GM18907 (cell line): ENCODE data around the gene RGMA.

Experiments used
- ATAC-seq: cut with Tn5 transposase; IDR thresholded peaks from one replicate; pipeline ENCODE4 v1.9.1; 2021; ENCODE audit warnings: mild to moderate bottlenecking, moderate library complexity; ENCODE audit not compliant: unreplicated experiment

Gene RGMA

GRCh38 chr15:93093765-93094164 is 4.8 kb upstream of the RGMA start:
- ATAC-seq = no peak

GRCh38 chr15:93091465-93091864 is 2.5 kb upstream of the RGMA start:
- no peak for ATAC-seq

GRCh38 chr15:93089727-93090305 is 805 bp upstream of the RGMA start:
- ATAC-seq = no peak

DNA sequence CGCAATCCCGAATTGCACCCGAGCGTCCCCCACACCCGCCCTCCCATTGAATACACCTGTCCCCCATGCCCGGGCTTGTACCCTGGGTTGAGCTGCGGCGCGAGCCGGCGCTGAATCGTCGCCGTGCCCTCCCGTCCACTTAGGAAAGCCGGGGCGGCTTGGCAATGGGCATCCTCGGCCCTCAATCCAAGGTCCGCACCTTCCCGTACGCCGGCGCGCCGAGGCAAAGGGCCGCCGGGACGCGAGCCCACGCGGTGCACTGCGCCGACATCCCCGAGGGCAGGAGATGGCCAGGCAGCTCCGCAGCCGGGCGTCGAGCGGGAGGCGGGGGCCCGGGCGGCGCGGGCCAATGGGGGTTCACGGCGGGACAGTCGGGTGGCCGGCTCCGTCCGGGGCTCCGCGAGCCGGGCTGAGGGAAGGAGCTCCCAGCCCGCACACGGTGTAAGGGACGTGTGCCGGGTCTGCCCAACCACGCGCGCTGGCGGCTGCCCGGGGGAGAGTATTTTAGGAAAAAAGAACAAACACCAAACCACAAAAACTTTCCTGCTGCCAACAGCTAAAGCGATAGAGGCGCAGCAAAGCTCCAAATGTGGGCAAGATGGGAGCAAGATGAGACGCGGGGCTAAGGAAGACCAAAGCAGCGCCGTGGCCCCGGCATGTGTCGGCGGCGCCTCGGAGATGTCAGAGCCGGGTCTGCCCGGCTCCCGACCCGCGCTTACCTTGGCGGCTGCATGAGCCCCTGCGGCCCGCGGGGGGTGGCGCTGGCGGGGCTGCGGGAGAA is 621 bp downstream of the RGMA start:
- ATAC-seq = peak; percentile 30

DNA sequence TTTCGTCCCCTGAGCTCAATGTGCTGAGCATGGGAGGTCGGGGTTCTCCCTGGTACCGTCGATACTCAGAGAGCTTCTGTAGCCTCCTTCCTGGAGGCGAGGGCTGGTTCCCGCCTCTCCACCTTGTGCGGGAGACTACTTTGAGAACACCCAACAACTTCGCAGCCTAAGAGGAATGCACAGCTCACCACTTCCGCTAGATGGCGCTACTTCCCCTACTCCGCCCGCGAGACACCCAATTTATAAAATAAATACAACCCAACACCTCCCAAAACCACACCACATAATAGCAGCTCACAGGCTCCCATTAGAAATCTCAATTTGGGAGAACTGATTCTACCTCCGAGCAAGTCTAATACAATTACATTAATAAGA is 1.2 kb downstream of the RGMA start:
- ATAC-seq = peak; percentile 62

DNA sequence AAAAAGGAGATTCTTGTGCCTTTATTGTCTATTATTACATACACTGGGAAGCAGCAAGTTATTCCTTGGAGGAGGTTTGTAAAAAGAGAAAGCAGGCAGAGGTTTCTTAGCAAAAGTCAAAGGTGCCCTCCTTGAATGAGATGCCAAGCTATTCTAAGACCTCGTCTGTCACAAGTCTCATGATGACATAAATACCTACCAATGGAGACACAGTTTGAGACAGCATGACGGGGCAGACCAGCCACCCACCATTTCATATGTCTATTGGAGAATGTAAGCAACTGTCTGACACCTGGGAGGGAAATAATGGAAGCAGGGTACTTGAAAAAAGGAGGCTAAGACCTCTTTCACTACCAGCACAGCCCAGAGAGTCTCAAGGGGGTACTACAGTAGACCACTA is 2.2 kb downstream of the RGMA start:
- no peak for ATAC-seq

GRCh38 chr15:93085692-93086091 is 3.3 kb downstream of the RGMA start:
- no peak for ATAC-seq

GRCh38 chr15:93082861-93083260 is 6.2 kb downstream of the RGMA start:
- no peak for ATAC-seq

DNA sequence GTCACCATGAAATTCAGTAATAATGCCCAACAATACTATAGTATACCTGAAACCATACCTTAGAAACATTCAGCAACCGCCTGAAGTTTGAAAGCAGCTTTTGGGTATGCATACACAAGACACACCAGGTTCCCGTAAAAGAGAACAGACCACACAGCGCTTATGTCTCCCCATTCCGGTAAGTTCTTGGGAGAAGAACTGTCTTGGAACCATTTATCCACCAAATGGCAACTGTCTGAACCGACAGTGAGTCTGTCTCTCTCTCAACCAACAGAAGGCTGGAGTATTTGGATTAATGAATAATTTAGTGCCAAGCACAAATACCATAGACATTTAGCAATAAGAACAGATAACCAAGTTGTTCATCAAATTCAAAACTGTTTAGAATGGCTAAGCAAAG is 7.6 kb downstream of the RGMA start:
- ATAC-seq = no peak

DNA sequence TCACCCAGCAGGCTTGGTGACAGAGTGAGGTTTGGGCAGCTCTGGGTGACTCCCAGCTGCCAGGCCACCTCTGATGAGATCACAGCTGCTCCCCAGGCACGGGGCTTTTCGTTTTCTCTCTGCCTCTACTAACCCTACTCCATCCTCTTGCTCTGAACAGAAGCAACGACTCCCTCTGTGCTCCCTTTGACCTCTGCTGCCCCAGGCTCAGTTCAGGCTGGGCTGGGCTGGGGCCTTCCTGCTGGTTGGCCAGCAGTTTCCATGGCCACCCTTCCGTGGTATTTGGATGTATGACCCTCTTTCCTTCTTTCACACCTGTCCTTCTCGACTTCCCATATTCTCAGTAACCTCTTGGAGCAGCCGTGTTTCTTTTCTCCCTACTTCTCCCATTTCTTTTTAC is 8.6 kb downstream of the RGMA start:
- no peak for ATAC-seq

DNA sequence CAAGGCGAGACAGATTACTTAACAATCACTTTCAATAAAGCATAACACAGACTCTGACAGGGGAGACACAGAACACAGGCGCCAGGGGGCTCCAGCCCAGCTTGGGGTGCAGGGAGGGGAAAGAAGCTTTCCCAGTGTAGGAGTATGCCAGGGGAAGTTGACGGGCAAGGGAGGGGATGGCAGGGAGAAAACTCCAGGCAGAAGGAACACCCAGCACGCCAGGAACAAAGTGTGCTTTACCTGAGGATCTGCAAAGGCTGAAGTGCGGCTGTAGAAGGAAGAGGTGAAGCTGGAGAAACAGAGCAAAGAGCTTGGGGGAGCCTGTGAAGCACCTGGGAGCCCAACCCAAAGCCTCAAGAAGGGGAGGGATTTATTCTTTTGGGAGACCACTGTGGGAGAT is 12.1 kb downstream of the RGMA start:
- ATAC-seq = no peak

DNA sequence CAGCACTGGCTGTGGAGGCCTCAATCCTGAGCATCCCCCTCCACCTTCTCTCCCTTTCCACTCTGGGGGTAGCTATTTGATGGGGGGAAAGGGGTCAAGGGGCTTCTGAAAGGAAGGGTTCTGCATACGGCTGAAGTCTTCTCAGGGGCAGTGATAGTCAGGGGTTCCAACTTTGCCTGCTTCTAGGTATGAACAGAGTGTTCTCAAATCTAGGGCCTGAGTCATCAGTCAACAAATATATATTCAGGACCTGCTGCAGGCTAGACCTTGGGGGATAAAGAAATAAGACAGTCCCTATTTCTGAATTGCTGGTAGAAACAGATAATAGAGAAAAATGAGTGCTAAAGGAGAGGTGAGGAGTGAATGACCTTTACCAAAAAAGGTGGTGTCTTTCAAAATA is 12.8 kb downstream of the RGMA start:
- ATAC-seq = no peak

GRCh38 chr15:93074599-93074998 is 14.4 kb downstream of the RGMA start:
- ATAC-seq = no peak

- ATAC-seq = no peak
These were observed 15.5 kb downstream of the RGMA start for GRCh38 chr15:93073465-93073952.

DNA sequence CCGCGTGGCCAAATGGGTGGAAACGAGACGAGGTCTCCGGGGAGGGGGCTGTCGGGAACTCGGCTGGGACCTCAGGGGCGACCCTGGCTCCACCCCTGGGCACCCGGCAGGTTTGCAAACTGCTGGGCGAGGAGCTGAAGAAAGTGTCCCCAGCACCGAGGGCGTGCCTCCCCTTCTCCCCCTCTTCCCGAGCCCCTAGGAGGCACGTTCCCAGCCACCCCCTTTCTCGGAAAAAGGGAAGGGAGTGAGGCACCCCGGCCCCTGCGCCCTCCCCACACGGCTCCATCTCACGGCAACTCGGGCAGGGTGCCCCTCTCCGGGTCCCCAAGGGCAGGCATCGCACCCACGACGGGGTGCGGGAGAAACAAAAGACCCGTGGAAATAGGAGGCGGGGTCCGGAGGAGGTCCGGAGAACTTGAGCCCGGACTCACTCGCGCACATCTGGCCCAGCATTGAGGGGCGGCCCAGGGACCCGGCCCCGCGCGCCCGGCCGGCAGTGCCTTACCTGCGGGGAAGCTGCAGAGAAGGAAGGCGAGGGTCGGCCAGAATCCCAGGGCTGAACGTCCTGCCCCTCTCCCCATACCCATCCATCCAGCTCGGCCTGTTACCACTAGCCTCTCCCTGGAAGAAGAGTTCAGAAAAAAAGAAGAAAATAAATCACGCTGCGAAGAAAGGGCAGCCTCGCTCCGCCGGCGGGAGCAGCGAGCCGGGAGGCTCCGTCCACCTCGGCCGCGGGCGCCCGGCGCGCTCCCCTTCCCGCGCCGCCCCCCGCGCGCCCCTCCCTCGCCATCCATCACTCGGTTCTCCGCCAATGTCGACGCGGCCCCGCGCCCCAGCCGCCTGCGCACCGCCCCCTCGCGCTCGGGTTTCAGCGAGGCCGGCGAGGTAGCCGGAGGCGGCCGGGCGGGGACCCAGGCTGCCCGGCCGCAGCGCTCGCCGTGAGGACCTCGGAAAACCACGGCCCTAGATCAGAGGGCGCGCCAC is 16.3 kb downstream of the RGMA start:
- ATAC-seq = no peak

- ATAC-seq = no peak
These were observed 17.0 kb downstream of the RGMA start for GRCh38 chr15:93072011-93072410.

DNA sequence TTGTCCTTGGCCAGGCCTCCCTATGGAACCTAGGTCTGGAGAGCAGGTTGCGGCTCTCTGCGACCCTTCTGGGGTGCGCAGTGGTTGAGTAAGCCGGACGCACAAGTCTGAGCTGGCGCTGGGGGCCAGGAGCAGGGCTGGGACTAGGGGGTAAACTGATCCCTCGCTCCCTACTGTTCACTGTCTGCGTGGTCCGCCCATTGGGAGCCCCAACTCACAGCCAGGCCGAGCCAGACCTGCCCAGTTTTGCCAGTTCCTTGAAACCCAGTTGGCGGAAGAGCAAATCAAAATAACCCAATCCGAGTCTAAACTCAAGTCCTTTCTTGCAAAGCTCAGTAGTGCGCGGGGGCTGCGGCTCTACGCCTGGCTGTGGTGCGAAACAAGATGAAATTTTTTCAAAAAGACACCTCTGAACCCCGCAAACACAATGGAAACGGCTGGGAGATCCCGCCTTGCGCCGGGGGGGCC is 17.5 kb downstream of the RGMA start:
- ATAC-seq = no peak

DNA sequence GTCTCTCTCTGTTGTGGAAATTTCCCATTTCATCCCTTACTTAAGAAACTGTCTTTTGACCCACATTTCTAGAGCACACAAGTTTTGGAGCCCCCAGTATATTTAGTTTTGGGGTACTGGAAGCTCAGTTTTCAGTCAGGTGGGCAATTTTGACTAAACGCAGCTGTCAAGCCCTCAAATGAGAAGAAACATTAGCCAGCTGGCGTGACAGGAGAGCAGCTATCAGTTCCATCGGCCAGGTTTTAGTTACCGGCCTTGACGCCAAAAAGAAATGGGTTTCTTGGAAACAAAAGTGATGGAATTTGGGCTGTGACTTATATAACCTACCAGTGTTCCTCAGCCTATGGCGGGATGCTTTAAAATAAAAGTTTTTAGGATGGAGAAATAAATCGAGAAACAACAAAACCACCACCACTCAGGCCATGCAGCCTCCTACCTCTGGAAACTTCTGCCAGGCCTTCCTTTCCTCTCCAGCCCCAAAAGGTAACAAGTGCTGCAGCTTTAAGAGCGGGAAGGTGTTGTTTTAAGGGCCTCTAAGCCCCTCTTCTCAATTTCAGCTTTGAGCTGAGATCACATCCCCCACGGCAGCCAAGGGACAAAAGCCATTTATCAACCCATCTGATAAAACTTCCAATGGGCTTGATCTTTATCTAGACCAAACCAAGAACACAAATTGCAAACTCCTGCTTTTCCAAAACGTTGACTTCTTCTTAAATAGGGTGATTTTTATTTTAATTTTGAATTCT is 18.3 kb downstream of the RGMA start:
- no peak for ATAC-seq

DNA sequence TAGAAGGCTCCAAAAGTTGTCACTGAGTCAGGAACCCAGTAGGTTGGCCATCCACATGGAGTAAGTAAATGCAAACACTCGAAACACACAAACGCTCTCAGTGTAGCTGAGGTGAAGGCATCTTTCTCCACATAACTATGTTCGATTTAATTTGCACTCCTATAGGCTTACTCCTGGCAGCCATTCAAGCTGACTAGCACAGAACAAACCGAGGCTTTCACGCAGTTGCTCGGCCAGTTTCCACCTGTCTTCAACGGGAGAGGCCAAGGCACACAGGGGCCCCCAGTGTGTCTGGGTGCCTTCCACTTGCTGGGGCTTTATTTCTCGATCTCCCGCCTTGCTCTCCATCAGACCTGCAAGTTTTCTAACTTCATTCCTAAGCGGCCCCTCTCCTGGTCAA is 18.9 kb downstream of the RGMA start:
- ATAC-seq = no peak

GRCh38 chr15:93068581-93069199 is 20.3 kb downstream of the RGMA start:
- no peak for ATAC-seq
